Mesothelial cell of epicardium (in vitro differentiated cells): ENCODE results near the gene C17orf75. TPM values are rescaled to one million over a fixed set of nuclear protein-coding genes. Genes with fewer than 3 reads are reported as not detected.

Experiments
- DNase-seq, 2 experiments: peaks; one replicate each; pipeline ENCODE4 v3.0.0; 2021; ENCODE audit warnings: low spot score in 2 of 2; ENCODE audit not compliant: unreplicated experiment in 2 of 2
- H3K27ac Mint-ChIP-seq: 2 replicates; pipeline ENCODE4 v1.8.0; 2021; ENCODE audit warnings: mixed read lengths
- H3K27me3 Mint-ChIP-seq: 2 replicates; pipeline ENCODE4 v1.8.0; 2021; ENCODE audit warnings: low read depth, mixed read lengths
- H3K36me3 Mint-ChIP-seq: 2 replicates; pipeline ENCODE4 v1.8.0; 2021; ENCODE audit warnings: mixed read lengths
- H3K4me1 Mint-ChIP-seq: 2 replicates; pipeline ENCODE4 v1.8.0; 2021; ENCODE audit warnings: mixed read lengths
- H3K4me3 Mint-ChIP-seq: 2 replicates; pipeline ENCODE4 v1.8.0; 2021; ENCODE audit warnings: mild to moderate bottlenecking, moderate library complexity, mixed read lengths
- H3K9me3 Mint-ChIP-seq: 2 replicates; pipeline ENCODE4 v1.8.0; 2021; ENCODE audit warnings: mixed read lengths
- total RNA-seq: library from RNA; stranded (reverse); gene quantifications from 3 replicates; pipeline ENCODE4 v1.2.1, GENCODE V29; 2021
- TF ChIP-seq, protein P1 (sequence below): fragments of 200-600 bp; sonication (generic); IDR thresholded peaks from one replicate; pipeline ENCODE4 v1.5.0; 2021; ENCODE audit warnings: antibody characterized with exemption; ENCODE audit not compliant: unreplicated experiment

The C17orf75 gene
- total RNA-seq, 1 donor from 2014 or later, result 34.3 TPM

- Mint-ChIP-seq H3K4me3 (peak overlapping the region; percentile 18), H3K36me3 (no peaks in the 10 kb centered on the region), H3K4me1 (peaks cover 6% of the 10 kb centered on the region)
These were observed 30.9 kb downstream of the C17orf75 start for GRCh38 chr17:32311028-32311536.

DNA sequence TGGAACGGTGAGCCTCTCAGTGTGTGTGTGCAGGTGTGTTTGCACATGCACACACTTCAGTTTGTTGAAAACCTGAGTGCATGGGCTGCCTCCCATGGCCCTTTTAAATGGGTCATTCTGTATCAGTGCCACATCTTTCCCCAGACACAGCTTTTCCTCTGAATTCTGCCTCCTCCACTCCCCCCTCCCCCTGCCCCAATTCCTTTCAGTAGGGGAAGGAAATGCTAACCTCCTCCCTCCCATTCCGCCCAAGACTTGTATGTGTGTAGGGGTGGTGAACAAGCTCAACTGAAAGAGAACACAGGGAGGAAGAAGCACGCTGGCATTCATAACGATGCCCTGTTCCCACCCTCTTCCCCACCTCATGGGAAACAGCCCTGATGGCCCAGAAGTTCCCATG lies 34.3 kb downstream of the C17orf75 start:
- Mint-ChIP-seq H3K27me3 (peaks cover 16% of the 10 kb centered on the region), H3K4me3 (no peak overlapping the region), H3K27ac (no peak overlapping the region), H3K9me3 (no peaks in the 10 kb centered on the region), H3K4me1 (peaks cover 27% of the 10 kb centered on the region), H3K36me3 (no peaks in the 10 kb centered on the region)
- no peak for DNase-seq
- TF ChIP-seq, protein P1, sequence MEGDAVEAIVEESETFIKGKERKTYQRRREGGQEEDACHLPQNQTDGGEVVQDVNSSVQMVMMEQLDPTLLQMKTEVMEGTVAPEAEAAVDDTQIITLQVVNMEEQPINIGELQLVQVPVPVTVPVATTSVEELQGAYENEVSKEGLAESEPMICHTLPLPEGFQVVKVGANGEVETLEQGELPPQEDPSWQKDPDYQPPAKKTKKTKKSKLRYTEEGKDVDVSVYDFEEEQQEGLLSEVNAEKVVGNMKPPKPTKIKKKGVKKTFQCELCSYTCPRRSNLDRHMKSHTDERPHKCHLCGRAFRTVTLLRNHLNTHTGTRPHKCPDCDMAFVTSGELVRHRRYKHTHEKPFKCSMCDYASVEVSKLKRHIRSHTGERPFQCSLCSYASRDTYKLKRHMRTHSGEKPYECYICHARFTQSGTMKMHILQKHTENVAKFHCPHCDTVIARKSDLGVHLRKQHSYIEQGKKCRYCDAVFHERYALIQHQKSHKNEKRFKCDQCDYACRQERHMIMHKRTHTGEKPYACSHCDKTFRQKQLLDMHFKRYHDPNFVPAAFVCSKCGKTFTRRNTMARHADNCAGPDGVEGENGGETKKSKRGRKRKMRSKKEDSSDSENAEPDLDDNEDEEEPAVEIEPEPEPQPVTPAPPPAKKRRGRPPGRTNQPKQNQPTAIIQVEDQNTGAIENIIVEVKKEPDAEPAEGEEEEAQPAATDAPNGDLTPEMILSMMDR, result no peak

More at GRCh38 chr17:32311028-32311536, 30.9 kb downstream of the C17orf75 start:
- no peak for DNase-seq
- peaks cover 29% of the 10 kb centered on the region for H3K27me3 Mint-ChIP-seq
- TF ChIP-seq, protein P1, result no peak
- H3K27ac Mint-ChIP-seq, result no peak overlapping the region
- no peaks in the 10 kb centered on the region for H3K9me3 Mint-ChIP-seq

DNA sequence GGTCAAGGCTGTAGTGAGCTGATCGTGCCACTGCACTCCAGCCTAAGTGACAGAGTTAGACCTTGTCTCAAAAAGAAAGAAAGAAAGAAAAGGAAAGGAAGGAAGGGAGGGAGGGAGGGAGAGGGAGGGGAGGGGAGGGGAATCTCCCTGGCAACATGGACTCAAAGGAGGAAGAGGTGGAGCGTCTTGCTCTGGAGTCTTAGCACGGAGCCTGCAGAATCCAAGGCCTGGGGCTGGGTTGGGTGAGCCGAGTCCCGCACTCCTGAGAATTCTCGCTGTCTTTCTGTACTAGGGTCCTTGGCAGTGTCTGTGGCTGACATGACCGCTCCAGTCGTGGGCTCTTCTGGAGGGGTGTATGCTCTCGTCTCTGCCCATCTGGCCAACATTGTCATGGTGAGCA lies 36.9 kb downstream of the C17orf75 start:
- H3K4me3 Mint-ChIP-seq, result no peak overlapping the region
- no peaks in the 10 kb centered on the region for H3K36me3 Mint-ChIP-seq
- H3K27me3 Mint-ChIP-seq, result peaks cover 10% of the 10 kb centered on the region
- TF ChIP-seq, protein P1, result no peak
- no peak overlapping the region for H3K27ac Mint-ChIP-seq
- H3K4me1 Mint-ChIP-seq, result peaks cover 26% of the 10 kb centered on the region
- no peak for DNase-seq
- H3K9me3 Mint-ChIP-seq, result no peaks in the 10 kb centered on the region

GRCh38 chr17:32303781-32304288 lies 38.1 kb downstream of the C17orf75 start:
- peaks cover 7% of the 10 kb centered on the region for H3K27me3 Mint-ChIP-seq
- no peak for DNase-seq
- peak overlapping the region; percentile 18 for H3K27ac Mint-ChIP-seq
- H3K9me3 Mint-ChIP-seq, result no peaks in the 10 kb centered on the region
- TF ChIP-seq, protein P1, result no peak
- H3K4me3 Mint-ChIP-seq, result no peak overlapping the region
- no peaks in the 10 kb centered on the region for H3K36me3 Mint-ChIP-seq
- H3K4me1 Mint-ChIP-seq, result peaks cover 31% of the 10 kb centered on the region

DNA sequence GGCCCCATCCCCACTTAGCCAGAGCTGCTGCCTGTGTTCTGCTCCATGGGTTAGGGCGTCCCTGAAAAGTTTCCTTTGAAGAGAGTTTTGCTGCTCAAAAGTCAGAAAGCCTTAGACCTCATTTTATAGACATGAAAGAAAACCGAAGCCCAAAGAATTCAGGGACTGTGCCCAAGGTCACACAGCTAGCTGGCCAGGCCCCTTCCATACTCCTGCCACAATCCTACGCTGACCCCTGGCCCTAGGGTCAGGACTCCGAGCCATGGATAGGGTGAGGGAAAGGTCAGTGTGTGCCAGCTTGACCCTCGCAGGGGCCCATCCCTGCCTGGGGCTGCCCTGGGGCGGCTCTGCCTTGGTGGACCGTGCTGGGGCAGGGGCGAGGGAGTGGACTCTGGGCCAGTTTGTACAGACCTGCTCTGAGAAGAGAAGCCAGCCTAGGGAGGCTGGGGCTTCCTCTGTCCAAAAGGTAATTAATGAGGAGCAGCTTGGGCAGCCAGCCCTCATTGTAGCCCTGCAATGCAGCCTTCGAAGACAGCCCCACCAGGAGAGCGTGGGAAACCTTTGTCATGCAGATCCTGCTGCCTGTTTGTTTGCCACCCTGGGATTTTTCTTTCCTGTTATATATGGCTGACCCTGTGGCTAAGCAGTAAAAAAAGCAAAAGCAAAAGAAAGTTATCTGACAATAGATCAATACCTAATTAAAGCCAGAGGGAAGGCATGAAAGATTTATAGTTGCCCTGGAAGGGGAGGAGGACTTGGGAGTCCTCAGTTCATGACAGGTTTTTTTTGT lies 38.9 kb downstream of the C17orf75 start:
- no peak for DNase-seq
- no peak overlapping the region for H3K4me3 Mint-ChIP-seq
- H3K36me3 Mint-ChIP-seq, result no peaks in the 10 kb centered on the region
- peaks cover 34% of the 10 kb centered on the region for H3K4me1 Mint-ChIP-seq
- TF ChIP-seq, protein P1, result no peak
- H3K9me3 Mint-ChIP-seq, result no peaks in the 10 kb centered on the region
- H3K27ac Mint-ChIP-seq, result peak overlapping the region; percentile 22
- H3K27me3 Mint-ChIP-seq, result peaks cover 6% of the 10 kb centered on the region
